ENCODE data around the gene ADSS1. TPM values are rescaled to one million over a fixed set of nuclear protein-coding genes. Genes with fewer than 3 reads are reported as not detected.
A peak's percentile ranks its signal among the peaks of the same experiment; 100 is the strongest.

Gene ADSS1
- total and polyA plus RNA-seq, 4 donors, result 1.8 to 18.8 (median 12.2) TPM

DNA sequence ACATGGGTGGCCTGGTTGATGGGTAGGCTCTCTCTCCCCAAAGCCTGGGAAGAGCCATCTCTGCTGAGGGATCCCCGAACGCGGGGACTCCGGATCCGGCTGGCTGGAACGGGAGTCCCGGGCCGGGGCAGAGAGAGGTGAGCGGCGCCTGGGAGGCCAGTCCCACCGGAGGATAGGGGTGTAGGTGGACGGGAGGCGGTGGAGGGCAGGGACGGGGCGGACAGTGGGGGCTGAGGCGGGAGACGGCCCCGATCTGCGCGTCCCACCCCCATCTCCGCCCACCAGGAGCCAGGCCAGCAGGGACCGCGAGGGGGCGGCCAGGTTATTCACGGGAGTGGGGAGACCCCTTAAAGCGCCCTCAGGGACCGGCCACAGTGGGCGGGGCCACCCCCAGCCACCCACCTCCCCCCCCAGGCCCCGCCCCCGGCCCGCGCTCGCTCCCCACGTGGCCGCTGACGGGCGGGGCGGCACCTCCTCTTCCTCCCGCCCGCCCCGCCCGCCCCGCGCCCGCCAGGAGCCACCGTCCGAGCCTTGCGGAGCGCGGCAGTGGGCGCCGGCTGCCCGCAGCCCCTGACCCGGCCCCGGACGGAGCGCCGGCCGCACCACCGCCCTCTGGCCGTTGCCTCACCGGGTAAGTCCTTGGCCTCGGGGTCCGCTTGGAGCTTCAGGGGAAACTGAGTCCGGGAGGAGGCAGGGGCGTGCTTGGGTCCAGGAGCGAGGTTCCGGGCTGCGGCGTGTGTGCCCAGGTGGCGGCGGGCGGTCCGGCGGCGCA, 34.7 kb upstream of the ADSS1 start, which contains the start of gene INF2 (continued):
- TF ChIP-seq, protein P1, sequence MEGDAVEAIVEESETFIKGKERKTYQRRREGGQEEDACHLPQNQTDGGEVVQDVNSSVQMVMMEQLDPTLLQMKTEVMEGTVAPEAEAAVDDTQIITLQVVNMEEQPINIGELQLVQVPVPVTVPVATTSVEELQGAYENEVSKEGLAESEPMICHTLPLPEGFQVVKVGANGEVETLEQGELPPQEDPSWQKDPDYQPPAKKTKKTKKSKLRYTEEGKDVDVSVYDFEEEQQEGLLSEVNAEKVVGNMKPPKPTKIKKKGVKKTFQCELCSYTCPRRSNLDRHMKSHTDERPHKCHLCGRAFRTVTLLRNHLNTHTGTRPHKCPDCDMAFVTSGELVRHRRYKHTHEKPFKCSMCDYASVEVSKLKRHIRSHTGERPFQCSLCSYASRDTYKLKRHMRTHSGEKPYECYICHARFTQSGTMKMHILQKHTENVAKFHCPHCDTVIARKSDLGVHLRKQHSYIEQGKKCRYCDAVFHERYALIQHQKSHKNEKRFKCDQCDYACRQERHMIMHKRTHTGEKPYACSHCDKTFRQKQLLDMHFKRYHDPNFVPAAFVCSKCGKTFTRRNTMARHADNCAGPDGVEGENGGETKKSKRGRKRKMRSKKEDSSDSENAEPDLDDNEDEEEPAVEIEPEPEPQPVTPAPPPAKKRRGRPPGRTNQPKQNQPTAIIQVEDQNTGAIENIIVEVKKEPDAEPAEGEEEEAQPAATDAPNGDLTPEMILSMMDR (IDR thresholded peaks at IDR 0.05; ENCODE audit: low read depth, low read length, missing input control), result no peak

DNA sequence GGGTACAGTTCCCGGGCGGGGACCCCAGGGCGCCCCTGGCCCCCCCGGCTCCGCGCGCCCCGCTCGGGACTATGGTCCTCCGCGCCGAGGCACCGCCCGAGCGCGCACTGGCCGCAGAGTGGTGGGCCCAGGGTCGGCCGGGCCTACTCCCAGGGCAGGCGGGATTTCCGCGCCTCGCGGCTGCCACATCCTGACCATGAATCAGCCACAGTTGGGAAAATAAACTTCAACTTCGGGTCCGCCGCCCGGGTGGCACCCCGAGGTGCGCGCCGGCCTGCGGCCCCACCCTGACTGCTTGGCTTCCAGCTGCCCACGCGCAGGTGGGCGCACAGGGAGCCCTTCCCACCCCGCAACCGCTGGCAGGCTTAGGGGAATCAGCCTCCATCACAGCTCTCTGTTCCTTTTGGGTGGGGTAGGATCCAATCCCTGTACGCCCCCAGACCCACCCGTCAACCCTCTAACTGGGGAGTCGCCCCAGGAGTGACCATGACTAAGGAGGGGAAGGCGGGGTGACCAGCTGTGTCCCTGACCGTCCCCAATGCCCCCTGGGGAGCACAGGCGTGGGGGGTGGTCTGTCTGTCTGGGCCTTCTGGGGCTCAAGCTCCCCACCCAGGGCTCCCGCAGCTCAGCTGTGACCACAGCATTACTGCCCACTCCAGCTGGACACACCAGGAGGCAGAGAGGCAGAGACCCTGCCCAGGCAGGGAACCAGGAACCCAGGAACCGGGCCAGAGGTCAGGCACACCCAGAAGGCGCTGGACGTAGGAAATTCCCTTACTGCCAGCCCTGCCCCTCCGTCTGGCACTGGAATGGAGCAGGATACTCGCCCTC, 33.9 kb upstream of the ADSS1 start:
- H3K4me3 ChIP-seq (ENCODE audit: low read depth in 1 of 3, low read length in 3 of 3), result peak overlapping the region; percentile 47 to 76 (median 62)
- no peaks in the 10 kb centered on the region for H3K9me3 ChIP-seq (ENCODE audit: control insufficient read depth in 4 of 4, low read length in 3 of 4)
- H3K36me3 ChIP-seq (ENCODE audit: control insufficient read depth in 4 of 4, insufficient read depth in 3 of 4, low read depth in 1 of 4, low read length in 3 of 4), result no peaks in the 10 kb centered on the region
- peak overlapping the region; percentile 79 to 85 for H3K9ac ChIP-seq (ENCODE audit: low read depth in 1 of 2, low read length in 2 of 2)
- TF ChIP-seq, protein P2, sequence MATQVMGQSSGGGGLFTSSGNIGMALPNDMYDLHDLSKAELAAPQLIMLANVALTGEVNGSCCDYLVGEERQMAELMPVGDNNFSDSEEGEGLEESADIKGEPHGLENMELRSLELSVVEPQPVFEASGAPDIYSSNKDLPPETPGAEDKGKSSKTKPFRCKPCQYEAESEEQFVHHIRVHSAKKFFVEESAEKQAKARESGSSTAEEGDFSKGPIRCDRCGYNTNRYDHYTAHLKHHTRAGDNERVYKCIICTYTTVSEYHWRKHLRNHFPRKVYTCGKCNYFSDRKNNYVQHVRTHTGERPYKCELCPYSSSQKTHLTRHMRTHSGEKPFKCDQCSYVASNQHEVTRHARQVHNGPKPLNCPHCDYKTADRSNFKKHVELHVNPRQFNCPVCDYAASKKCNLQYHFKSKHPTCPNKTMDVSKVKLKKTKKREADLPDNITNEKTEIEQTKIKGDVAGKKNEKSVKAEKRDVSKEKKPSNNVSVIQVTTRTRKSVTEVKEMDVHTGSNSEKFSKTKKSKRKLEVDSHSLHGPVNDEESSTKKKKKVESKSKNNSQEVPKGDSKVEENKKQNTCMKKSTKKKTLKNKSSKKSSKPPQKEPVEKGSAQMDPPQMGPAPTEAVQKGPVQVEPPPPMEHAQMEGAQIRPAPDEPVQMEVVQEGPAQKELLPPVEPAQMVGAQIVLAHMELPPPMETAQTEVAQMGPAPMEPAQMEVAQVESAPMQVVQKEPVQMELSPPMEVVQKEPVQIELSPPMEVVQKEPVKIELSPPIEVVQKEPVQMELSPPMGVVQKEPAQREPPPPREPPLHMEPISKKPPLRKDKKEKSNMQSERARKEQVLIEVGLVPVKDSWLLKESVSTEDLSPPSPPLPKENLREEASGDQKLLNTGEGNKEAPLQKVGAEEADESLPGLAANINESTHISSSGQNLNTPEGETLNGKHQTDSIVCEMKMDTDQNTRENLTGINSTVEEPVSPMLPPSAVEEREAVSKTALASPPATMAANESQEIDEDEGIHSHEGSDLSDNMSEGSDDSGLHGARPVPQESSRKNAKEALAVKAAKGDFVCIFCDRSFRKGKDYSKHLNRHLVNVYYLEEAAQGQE (IDR thresholded peaks at IDR 0.05), result no peak
- peak; percentile 26 to 49 for TF ChIP-seq RXRA (IDR thresholded peaks at IDR 0.05)
- TF ChIP-seq SP1 (IDR thresholded peaks at IDR 0.05), result peak; percentile 8
- WGBS, result 3% methylated on average over 50 of the region's 50 CpGs
- DNase-seq (ENCODE audit: low spot score), result no peak
- peaks cover 36 to 75% (median 58%) of the 10 kb centered on the region in 4 donors for H3K4me1 ChIP-seq (ENCODE audit: control insufficient read depth in 4 of 4, insufficient read depth in 4 of 4, low read length in 3 of 4)
- peak overlapping the region; percentile 82 to 86 for H3K27ac ChIP-seq (ENCODE audit: low read depth in 1 of 2, low read length in 2 of 2)
- no peaks in the 10 kb centered on the region for H3K27me3 ChIP-seq (ENCODE audit: control insufficient read depth in 4 of 4, insufficient read depth in 4 of 4, low read length in 3 of 4)

DNA sequence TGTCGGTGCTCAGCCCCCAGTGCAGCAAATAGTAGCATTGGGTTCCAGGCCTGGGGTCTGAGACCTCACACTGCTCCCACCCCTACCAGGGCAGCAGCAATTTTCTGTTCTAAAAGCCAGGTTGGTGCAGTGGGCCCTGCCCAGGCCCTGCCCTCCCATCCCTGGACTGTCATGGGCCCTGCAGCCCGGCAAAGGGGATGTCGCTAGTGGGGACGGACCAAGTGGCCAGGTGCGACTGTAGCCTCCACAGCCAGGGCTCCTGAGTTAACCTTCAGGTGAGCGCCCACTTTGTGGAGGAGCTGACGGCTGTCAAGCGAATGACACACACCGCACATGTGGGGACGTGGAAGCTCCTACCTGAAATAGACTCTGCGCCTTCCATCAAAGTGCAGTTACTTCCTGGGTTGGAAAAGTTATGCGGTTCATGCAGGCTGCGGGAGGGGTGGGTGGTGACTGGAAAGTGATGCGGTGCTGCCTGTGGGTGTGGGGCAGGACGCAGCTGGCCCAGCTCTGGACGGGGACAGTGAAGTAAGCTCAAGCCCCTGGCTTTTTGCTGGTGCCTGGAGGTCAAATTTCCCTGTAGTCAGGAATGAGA, 33.1 kb upstream of the ADSS1 start:
- H3K4me3 ChIP-seq (ENCODE audit: low read depth in 1 of 3, low read length in 3 of 3), result peak overlapping the region in 2 of 3 donors; percentile 47 to 76
- H3K9ac ChIP-seq (ENCODE audit: low read depth in 1 of 2, low read length in 2 of 2), result peak overlapping the region in 1 of 2 donors; percentile 85
- 77% methylated on average over 16 of the region's 16 CpGs for whole genome bisulfite sequencing
- H3K27ac ChIP-seq (ENCODE audit: low read depth in 1 of 2, low read length in 2 of 2), result peak overlapping the region; percentile 82 to 86
- H3K9me3 ChIP-seq (ENCODE audit: control insufficient read depth in 4 of 4, low read length in 3 of 4), result no peaks in the 10 kb centered on the region
- H3K4me1 ChIP-seq (ENCODE audit: control insufficient read depth in 4 of 4, insufficient read depth in 4 of 4, low read length in 3 of 4), result peaks cover 43 to 84% (median 64%) of the 10 kb centered on the region in 4 donors
- H3K36me3 ChIP-seq (ENCODE audit: control insufficient read depth in 4 of 4, insufficient read depth in 3 of 4, low read depth in 1 of 4, low read length in 3 of 4), result no peaks in the 10 kb centered on the region
- no peaks in the 10 kb centered on the region for H3K27me3 ChIP-seq (ENCODE audit: control insufficient read depth in 4 of 4, insufficient read depth in 4 of 4, low read length in 3 of 4)
- no peak for DNase-seq (ENCODE audit: low spot score)
- TF ChIP-seq GABPA (IDR thresholded peaks at IDR 0.05 in 1 of 2, conservative IDR thresholded peaks at IDR 0.05 in 1 of 2), result no peak
- no peak for TF ChIP-seq RXRA (IDR thresholded peaks at IDR 0.05)
- TF ChIP-seq YY1 (IDR thresholded peaks at IDR 0.05), result no peak
- TF ChIP-seq, protein P3, sequence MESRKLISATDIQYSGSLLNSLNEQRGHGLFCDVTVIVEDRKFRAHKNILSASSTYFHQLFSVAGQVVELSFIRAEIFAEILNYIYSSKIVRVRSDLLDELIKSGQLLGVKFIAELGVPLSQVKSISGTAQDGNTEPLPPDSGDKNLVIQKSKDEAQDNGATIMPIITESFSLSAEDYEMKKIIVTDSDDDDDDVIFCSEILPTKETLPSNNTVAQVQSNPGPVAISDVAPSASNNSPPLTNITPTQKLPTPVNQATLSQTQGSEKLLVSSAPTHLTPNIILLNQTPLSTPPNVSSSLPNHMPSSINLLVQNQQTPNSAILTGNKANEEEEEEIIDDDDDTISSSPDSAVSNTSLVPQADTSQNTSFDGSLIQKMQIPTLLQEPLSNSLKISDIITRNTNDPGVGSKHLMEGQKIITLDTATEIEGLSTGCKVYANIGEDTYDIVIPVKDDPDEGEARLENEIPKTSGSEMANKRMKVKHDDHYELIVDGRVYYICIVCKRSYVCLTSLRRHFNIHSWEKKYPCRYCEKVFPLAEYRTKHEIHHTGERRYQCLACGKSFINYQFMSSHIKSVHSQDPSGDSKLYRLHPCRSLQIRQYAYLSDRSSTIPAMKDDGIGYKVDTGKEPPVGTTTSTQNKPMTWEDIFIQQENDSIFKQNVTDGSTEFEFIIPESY (IDR thresholded peaks at IDR 0.05), result no peak
- no peak for TF ChIP-seq NR2F2 (IDR thresholded peaks at IDR 0.05)
- no peak for TF ChIP-seq SP1 (IDR thresholded peaks at IDR 0.05)
- TF ChIP-seq RAD21 (IDR thresholded peaks at IDR 0.05), result no peak
- TF ChIP-seq HNF4G (IDR thresholded peaks at IDR 0.05), result no peak
- TF ChIP-seq HNF4A (conservative IDR thresholded peaks at IDR 0.05), result no peak
- TF ChIP-seq JUND (IDR thresholded peaks at IDR 0.05), result no peak
- TF ChIP-seq, protein P2 (IDR thresholded peaks at IDR 0.05), result no peak
- TF ChIP-seq, protein P4, sequence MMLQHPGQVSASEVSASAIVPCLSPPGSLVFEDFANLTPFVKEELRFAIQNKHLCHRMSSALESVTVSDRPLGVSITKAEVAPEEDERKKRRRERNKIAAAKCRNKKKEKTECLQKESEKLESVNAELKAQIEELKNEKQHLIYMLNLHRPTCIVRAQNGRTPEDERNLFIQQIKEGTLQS (IDR thresholded peaks at IDR 0.05), result no peak
